GM19372 (cell line): ENCODE data around the gene LDHAL6B.
A peak's percentile ranks its signal among the peaks of the same experiment; 100 is the strongest.

Experiments used
- ATAC-seq: cut with Tn5 transposase; IDR thresholded peaks from one replicate; pipeline ENCODE4 v1.9.1; 2021; ENCODE audit warnings: mild to moderate bottlenecking, low read depth, moderate library complexity; ENCODE audit not compliant: unreplicated experiment

The LDHAL6B gene

DNA sequence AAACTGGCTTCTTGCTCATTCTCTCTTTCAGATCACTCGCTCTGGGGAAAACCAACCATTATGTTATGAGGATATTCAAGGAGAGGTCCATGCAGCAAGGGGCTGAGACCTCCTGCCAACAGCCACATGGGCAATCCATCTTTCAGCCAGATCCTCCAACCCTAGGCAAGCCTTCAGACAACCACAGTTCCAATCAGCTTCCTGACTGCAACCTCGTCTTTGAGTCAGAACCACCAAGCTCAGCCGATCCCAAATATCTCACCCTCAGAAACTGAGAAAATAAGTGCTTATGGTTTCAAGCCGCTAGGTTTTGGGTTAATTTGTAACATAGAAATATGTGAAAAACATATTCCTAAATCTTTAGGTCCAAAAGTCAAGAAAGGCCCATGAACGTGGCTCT, 10.3 kb downstream of the LDHAL6B start:
- ATAC-seq: no peak

DNA sequence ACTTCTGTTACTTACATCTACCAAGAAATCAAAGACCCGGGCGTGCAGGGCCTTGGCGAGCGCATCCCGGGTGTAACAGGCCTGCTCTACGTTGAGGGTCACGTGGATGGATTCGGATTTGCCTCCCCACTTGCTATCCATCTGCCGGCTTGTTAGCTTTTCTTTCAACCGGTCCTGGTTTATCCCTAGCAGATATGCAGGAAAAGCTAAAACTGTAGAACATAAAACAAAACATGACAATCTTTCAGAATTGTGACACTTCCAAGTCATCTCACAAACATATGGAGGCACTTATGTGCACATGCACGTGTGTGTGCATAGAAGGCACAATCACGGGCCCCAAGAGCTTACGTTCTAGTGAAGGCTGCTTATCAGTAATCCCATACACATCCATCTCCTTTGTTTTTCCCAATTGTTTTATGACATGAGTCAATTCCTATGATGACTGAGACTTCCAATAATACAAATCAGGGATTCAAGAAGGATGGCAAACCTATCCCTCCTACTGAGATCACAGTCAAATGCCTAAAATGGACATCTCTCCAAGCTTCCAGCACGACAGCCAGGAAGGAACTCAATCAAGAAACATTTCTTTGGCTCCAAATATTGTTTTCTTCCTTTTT, 11.3 kb downstream of the LDHAL6B start:
- no peak for ATAC-seq

DNA sequence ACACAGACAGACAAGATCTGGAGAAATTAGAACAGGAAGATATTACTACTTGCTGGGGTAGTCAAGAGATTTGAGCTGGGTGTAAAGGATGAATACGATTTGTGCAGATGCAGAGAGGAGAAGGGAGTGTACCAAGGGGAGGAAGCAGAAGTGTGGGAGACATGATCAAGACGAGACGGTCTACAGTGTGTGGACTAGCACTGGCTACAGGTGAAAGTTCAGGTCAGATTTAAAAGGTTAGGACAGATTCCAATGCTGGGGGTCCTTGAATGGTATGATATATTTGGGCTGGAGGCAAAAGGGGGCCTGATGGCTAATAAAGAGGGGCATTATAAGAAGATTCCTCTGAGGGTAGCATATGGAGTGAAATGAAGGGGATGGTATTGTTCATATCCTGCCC, 12.1 kb downstream of the LDHAL6B start:
- no peak for ATAC-seq

DNA sequence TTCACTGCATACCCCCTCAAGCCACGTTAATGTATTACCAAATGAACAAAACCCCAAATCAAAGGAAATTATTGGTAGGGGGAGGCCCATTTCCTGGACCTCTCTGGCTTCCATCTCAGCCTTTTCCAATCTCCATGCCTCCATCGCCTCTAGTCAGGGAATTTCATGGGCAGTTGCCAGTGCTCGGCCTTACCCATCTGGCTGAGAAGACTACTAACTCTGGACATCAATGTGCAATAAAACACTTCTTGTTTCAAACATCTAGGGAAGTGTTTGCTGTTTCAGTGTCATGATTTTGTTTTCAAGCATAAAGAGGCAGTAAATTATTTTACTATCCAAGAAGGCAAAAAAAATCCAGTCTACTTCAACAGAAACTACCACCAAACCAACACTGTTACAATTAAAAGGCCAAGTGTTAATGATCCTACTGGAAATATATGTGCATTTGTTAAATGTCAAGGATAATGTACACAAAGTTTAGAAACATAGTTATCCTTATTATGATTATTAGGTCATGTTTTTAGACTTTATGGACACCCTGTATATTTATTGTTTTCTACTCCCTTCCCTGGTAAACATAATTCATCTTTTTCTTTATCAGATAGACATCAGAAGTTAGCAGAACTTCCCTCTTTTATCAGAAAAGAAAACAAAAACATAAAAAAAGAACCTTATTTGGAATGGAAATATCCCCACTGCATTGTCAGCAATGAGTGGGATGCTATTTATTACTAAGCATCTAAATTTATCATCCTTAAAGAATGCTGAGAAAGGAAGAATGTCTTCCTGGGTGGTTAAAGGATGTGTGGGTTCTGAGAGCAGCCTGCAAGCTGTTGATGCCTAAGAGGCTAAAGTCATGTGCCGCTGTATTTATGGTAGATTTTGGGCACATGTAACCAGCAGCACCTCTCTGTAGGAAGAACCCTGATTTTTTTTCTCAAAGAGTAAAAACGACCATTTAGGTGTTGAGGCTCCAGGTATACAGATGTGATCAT, 15.2 kb downstream of the LDHAL6B start:
- no peak for ATAC-seq

DNA sequence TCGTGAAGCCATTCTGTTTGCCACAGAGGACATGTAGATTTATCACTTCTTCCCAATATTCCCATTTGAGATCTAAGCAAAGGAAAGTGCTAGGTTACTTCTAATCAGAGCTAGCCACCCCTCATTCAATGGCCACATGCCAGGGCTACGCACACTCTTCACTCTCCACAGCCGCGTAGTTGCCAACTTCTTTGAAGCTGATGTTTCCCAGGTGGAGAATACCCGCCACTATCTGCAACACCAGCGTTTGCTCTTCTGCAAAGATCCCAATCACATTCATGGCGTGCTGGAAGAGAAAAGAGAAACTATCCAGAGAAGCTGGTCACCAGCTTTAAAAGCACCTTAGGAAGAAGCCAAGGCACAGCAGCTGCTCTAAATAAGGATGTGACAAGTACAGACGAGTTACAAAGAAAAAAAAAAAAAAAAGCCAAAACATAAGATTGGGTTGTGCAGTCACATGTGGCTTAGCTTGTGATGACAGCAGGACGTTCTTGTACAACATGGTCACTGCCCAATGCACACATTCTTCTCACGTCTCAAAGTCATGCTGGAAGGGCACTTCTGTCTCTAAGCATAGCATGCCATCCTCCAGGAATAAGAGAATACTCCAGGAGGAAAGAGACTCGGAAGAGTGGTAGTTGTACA, 16.4 kb downstream of the LDHAL6B start:
- ATAC-seq: no peak

DNA sequence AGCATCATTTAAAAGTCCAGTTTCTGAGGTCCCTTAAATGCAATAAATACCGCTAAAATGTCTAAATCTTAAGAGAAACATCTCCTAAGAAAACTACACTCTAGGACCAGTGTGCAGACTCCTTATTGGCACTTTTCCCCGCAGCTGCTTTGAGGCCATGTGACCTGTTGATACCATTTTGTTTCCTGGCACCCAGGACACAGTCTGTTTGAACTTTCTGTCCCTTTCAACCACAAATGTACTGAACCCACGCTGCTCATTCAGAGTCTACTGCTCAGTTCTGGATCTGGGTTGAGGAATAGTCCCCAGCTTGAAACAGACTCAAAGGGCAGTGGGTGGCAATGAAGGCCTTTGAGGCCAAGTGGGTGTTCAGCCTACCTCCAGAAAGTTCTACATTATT, 17.1 kb downstream of the LDHAL6B start:
- no peak for ATAC-seq

DNA sequence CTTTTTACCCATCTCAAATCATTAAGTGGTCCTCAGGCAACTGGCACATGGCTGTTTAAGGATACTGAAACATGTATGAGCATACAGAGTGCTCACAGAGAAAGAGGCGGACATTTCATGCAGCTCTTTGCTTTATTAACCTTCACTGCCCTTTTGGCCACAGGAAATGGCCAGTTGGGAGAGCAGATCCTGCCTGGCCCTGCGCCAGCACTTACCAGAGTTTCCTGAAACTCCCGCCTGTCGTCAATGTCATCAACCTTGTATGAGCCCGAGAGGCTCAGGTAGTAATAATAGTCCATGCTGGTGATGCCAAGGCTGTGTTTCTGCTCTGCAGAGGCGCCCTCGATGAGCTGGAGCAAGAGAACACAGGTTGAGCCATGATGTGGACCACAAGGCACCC, 17.8 kb downstream of the LDHAL6B start:
- ATAC-seq: no peak

DNA sequence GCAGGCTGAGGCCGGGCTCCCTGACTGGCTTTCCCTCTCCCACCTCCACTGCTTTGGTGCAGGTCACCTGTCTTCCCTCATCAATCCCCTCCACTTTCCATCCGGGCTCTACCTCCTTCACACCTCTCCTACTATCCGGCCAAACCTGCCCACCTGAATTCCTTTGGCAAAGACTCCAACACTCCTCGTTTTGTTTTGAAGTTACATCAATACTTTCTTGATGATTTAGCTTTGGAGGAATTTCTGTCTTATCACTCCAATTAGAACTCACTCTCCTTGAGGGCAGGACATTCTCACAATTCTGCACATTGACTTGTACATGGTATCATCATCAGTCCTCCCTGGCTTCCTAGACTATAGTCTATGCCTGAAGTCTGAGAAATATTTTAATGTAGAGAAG, 20.4 kb downstream of the LDHAL6B start:
- no peak for ATAC-seq

DNA sequence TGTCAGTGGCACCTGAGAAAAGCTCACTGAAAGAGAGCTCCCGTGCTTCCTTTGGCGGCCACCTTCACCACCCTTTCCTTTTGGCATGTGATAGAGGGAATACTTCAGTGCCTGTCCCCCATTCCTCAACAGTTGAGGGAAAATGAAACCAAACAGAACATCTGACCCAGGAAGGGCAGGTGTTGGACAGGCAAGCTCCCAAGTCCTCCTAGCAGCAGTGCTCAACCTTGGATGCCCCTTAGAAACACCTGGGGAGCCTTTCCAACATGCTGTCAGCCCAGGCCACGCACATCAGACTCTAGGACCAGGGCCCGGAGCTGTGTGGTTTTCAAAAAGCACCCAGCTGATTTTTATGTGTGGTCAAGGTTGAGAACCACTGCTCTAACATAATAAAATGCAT, 22.4 kb downstream of the LDHAL6B start:
- no peak for ATAC-seq

DNA sequence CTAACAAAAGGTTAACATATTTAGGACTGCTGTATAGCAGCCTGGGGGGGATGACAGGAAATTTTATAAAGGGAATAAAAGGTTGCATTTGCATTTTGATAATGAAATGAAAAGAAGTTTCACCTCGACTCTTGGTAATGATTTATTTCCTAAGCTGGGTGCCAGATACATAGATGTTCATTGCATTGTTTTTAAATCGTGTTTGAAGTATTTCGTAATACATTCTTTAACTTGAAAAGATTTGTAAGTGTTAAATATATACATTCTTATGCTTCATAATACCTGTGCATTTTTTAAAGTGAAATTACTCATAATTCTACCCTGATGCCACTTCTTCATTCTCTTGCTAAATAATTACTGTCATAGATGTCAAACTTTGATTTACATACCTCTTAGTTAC, 22.8 kb downstream of the LDHAL6B start:
- no peak for ATAC-seq

DNA sequence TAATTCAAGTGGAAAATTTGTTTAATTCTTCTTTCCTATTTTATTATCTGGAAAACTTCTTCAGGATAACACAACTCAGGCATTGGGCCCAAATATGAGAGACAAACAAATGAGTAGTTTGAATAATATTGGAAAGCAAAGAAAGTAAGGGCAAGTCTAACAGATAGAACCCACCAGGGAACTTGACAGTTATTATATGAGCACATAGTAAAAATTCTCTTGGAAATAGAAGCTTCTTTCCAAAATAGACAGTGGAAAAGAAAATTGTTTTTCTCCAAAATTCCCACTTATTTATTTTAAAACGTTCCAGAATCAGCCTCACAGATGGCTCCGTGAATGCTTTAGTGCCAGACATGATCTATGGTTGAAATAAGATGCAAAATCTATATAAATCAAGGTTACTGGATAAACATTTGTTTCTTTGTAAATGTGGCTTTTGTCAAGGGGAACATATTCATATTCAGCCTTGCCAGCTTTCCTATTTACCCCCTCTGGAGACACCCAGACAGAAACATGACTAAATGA, 23.9 kb downstream of the LDHAL6B start:
- ATAC-seq: no peak

DNA sequence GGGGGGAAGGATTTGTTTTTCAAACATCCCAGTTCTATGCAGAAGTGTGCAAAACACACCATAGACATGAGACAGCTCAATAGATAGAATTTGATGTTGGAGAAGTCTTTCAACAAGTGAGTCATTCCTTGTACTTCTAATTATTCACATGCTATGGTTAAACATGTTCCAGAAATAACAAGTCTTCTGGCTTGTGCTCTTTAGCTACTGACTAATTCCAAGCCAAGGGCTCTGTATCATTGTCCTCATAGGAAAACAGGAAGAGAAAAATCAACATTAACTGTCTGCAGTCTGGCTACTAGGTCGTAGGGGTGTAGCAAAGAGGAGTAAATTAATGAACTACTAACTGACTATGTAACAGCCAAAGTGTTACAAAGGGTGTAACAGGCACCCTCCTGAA, 25.8 kb downstream of the LDHAL6B start:
- ATAC-seq: no peak

DNA sequence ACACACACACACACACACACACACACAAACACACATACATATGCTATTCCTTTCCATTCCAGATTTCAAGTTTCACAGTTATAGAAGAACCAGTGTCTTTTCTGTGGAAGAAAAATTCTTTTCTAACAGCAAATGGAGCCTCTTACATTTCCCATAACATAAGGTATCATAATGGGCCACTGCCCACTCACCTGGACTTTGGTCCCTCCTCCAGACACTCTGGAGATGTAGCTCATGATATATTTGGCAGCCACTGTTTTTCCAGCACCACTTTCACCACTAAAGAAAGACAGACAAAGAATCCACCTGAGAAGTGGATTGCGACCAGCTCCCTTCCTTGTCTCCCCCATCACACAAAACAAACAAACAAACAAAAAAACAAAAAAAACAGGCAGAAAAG, 29.8 kb downstream of the LDHAL6B start:
- no peak for ATAC-seq

DNA sequence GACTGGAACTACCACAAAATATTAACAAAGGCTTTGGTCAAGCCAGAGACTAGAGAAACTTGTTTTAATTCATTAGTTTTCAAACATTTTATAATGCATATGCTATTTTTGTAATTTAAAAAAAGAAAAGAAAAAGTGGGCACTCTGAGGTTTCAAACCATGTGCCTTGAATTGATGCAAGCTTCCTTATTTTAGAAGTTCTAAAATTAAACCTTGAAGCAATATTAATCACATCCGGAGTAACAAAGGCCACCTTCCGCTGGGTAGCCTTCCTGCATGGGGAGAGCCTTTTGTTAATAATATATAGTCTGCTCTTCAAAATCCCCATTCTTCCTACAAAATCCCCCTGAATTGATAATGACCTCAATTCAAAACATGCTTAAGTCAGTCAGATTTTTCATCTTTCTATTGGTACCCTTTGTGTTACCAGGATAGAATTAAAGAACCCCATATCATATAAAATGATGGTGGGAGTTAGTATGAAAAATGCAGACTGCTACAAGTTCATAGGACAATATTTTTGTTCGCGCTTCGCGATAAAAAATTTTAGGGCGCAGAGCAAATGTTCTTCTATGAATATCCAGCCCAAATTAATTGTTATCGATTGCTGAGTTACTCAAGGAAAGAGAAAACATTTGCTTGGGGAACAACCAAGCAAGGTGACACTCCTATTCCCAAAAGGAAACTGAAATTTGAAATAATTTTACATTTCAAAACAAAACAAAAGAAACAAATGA, 30.6 kb downstream of the LDHAL6B start:
- ATAC-seq: no peak

DNA sequence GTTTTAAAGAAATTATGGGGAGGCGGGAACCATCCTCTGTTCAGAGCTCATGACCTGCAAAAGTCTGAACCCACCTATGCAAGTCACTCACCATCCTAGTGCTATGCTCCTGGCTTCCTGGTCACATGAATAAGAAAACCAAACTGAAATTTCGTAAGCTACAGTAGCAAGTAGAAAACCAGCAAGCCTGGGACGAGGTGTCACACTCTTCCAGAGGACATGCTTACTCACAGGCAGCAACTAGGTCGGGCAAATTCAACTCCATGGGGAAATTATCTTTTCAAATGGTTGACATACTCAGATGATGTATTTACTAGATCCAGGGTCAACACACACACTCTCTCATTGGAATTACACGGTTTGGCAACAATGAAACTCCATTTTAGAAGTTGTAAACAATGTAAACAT, 31.3 kb downstream of the LDHAL6B start:
- no peak for ATAC-seq

DNA sequence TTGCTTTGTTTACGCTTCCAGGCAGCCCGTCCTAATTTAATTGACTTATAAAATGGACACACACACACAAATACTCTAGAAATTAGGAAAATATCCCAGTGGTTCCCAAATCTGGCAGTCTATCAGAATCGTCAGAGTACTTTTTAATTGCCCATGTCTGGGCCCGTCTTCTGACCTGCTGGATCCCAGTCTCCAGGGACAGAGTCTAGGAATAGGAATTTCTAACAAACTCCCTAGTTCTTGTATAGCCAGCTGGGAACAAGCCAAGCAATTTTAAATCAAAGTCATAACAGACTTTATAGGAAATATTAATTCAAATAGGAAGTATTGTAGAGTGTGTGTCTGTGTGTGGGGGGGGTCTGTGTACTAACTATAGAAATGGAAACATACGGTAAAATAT, 33.4 kb downstream of the LDHAL6B start:
- ATAC-seq: no peak

DNA sequence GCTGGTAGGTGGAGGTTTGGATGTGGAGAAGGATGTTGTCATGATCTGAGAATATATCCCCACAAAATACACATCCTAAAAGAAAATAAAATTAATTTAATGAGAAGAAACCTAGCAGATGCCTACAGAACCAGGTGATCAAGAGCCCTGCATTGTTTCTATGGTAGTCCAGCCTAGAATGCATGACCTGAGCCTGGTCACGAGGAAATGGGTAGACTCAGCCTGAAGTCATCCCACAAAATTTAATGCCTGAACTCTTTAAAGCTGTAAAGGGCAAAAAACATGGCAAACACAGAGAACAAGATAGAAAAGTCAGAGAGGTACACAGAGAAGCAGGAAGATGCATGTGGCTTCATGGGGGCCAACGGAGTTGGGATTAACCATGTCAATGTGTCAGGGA, 36.0 kb downstream of the LDHAL6B start:
- ATAC-seq: no peak

DNA sequence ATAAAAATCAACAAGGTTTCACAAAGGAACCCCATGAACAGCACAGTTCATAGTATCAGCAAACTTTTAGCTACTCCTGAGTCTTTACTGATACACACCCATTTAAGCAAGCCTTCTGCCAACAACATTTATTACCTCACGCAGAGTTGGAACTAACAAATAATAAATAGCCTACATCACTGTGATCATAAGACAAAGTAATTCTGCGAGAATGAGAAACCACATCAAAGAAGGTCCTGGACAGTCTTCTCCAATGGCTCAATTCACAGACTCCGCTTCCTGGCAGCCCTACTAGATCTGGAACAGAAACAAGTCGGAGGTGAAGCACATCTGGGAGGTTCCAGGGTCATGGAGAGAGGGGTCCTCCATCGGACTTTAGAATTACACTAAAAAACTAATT, 37.0 kb downstream of the LDHAL6B start:
- no peak for ATAC-seq

DNA sequence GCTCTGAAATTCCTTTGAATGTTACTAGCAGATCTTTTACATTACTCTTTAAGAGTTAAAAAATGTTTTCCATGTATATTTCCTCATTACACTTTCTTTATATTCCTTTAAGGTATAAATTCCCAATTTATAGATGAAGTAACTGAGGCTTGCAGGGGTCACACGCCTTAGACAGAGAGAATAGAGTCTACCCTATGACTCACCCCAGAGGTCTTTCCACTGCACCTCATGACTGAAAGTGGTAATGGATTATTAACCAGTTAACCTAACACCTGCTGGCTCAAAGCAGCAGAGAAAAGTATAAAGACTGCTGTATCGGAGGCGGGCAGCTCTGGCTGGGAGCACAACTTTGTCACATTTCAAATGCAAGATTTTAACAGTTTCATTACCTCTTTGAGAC, 37.7 kb downstream of the LDHAL6B start:
- peak; percentile 89 for ATAC-seq

DNA sequence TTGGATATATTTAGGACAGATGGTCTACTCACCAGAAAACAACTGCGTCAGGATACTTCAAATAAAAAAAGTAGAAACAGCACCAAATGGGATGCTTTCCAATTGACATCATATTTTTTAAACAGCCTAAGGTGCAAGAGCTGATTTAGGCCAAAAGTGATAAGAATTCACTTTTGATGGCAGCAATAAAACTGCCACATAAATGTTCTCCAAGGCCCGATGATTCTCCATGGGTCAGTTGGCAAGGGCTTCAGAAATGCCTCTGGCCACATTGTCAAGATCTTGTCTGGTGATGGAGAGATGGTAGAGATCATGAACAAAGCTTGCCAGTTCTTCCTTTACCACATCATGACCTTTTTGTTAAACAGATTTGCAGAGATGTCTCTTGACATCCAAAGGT, 38.9 kb downstream of the LDHAL6B start:
- ATAC-seq: no peak

DNA sequence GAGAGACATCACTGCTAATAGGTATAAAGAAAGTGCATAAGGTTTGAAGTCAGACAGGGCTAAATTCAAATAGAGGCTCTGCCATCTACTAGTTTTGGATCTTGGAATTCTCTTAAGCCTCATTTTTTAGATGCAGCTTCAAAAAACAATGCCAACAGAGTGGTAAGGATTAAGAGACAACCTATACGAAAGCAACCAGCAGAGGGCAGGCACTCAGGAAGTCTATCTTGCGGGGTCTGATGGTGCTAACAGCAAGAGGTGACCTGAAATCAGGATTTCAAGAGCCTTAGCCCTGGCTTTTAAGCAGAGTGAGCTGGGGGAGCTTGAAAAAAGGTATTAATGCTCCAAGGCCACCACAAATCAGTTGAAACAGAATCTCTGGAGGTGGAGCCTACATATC, 40.7 kb downstream of the LDHAL6B start:
- ATAC-seq: no peak
